BLaER1 (cell line): ENCODE measurements around the gene SUPT16H.

Experiments used
- H3K27ac ChIP-seq: shearing (Covaris generic); formaldehyde crosslinking; 2 replicates; pipeline ENCODE4 v1.8.1; 2022
- H3K27me3 ChIP-seq: shearing (Covaris generic); formaldehyde crosslinking; 2 replicates; pipeline ENCODE4 v1.8.1; 2022
- H3K36me3 ChIP-seq: shearing (Covaris generic); formaldehyde crosslinking; 2 replicates; pipeline ENCODE4 v1.8.1; 2022
- H3K4me1 ChIP-seq: shearing (Covaris generic); formaldehyde crosslinking; 2 replicates; pipeline ENCODE4 v1.8.1; 2022
- H3K4me2 ChIP-seq: shearing (Covaris generic); formaldehyde crosslinking; 2 replicates; pipeline ENCODE4 v1.8.1; 2022
- H3K4me3 ChIP-seq: shearing (Covaris generic); formaldehyde crosslinking; 2 replicates; pipeline ENCODE4 v1.8.1; 2022
- H3K9ac ChIP-seq: shearing (Covaris generic); formaldehyde crosslinking; 2 replicates; pipeline ENCODE4 v1.8.1; 2022
- H3K9me3 ChIP-seq: shearing (Covaris generic); formaldehyde crosslinking; 2 replicates; pipeline ENCODE4 v1.8.1; 2022
- H4K20me1 ChIP-seq: shearing (Covaris generic); formaldehyde crosslinking; 2 replicates; pipeline ENCODE4 v1.8.1; 2022
- Cebpa-rat ChIP-seq: shearing (Covaris generic); IDR thresholded peaks from 2 replicates; pipeline ENCODE4 v1.8.1; 2022

SUPT16H gene

DNA sequence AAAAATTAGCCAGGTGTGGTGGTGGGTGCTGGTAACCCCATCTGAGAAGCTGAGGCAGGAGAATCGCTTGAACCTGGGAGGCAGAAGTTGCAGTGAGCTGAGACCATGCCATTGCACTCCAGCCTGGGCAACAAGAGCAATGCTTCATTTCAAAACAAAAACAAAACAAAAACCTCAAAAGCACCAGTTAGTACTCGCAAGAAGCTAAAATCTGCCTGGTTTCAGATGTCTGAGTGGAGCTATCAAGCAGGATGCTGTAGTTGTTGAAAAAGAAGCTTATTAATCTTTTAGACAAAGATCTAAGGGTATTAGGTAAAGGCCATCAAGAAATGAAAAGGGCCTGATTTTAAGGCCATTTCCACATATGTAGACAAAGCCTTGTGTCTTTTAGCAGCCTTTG lies 50.9 kb downstream of the SUPT16H start:
- Histone ChIP-seq H3K4me1 (peaks cover 5% of the 10 kb centered on the region; the same call in 1 of the 2 replicates), H3K9ac (no peak overlapping the region), H3K4me3 (no peak overlapping the region), H3K9me3 (no peaks in the 10 kb centered on the region), H3K4me2 (no peak overlapping the region), H3K27ac (no peak overlapping the region), H4K20me1 (no peaks in the 10 kb centered on the region), H3K36me3 (no peaks in the 10 kb centered on the region), H3K27me3 (no peaks in the 10 kb centered on the region)
- no peak for TF ChIP-seq Cebpa-rat

DNA sequence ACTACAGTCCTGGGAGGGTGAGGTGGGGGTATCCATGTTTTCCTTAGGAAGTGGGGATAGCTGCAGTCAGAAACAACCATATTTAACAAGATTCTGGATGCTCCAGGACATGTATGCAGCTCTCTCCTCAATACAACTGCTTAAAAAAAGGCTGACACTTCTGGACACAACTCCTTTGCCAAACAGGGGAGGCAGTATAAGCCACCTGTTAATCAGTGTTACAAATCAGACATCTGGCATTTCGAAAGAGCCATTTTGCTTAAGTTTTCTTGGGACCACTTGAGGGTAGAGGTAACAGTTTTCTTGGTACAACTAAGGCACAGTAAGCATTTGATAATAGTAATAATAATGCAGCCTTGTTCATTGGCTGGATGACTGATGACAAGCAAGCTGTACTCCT lies 56.8 kb downstream of the SUPT16H start:
- H3K4me2 ChIP-seq: no peak overlapping the region
- no peaks in the 10 kb centered on the region for H3K36me3 ChIP-seq
- TF ChIP-seq Cebpa-rat: no peak

DNA sequence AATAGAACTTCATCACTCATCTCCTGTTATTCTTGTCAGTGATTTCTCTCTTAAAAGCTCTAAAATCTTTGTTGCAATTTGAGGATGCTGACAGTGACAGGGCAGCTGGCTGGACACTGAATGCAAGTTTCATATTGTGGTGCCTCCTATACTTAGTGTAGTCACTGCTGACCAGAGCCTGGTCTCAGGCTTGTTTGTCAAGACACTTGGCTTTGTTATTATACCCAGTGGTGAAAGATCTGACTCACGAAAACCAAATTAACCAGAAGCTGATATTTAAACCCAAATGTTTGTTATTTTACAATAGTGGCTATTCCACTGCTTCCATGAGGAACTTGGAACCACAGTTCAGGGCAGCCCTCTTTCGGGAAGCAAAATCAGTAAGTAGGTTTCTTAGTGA lies 61.1 kb downstream of the SUPT16H start:
- Histone ChIP-seq H3K9ac (no peak overlapping the region), H4K20me1 (no peaks in the 10 kb centered on the region), H3K27ac (no peak overlapping the region), H3K4me1 (peaks cover 14% of the 10 kb centered on the region), H3K4me2 (no peak overlapping the region), H3K36me3 (no peaks in the 10 kb centered on the region), H3K4me3 (no peak overlapping the region), H3K9me3 (no peaks in the 10 kb centered on the region), H3K27me3 (no peaks in the 10 kb centered on the region)
- TF ChIP-seq Cebpa-rat: no peak

More for the DNA sequence above, 56.8 kb downstream of the SUPT16H start:
- Histone ChIP-seq H3K27ac (no peak overlapping the region), H3K4me3 (no peak overlapping the region), H3K27me3 (no peaks in the 10 kb centered on the region), H3K4me1 (no peaks in the 10 kb centered on the region), H4K20me1 (no peaks in the 10 kb centered on the region), H3K9me3 (no peaks in the 10 kb centered on the region), H3K9ac (no peak overlapping the region)

DNA sequence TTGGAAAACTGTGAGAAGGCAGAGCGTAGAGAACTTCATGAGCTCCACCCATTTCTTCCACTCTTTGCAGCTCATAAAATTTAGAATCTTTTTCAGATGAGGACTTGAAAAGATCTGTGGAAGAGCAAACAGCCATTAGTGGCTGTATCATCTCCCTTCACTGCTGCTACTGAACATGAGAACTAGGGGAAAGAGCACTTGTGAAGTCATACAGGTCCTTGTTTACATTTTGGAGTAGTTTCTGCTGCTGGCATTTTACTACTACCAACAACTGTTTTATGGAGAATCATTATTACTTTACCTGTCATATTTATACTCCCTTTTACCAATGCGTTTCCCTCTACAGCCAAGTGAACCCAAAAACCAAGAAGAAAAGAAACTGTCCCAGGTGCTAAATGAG lies 62.9 kb downstream of the SUPT16H start:
- Histone ChIP-seq H3K27me3 (no peaks in the 10 kb centered on the region), H3K4me1 (peaks cover 22% of the 10 kb centered on the region), H3K4me3 (no peak overlapping the region), H3K4me2 (no peak overlapping the region), H3K27ac (no peak overlapping the region), H3K9ac (no peak overlapping the region), H3K9me3 (no peaks in the 10 kb centered on the region), H4K20me1 (no peaks in the 10 kb centered on the region), H3K36me3 (no peaks in the 10 kb centered on the region)
- TF ChIP-seq Cebpa-rat: no peak

DNA sequence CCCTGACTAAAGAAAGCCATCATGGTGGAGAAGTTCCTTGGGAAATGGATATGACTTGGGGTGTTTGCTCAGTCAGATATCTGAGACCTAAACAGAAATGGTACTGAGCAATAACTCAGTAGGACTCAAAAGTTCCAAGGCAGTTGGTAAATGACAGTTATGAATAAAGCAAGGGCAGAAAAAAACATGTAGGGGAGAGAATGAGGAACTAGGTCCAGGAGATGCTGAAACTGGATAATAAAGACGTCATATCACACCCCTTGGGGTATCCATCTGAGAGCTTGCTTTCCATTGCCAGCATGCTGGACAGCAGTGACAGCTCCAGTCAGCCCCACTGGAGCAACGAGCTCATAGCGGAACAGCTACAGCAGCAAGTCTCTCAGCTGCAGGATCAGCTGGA lies 66.4 kb downstream of the SUPT16H start:
- Histone ChIP-seq H3K9ac (no peak overlapping the region), H3K27me3 (no peaks in the 10 kb centered on the region), H3K4me2 (no peak overlapping the region; the same call in 1 of the 2 replicates), H3K36me3 (no peaks in the 10 kb centered on the region), H3K4me1 (peaks cover 30% of the 10 kb centered on the region), H3K27ac (no peak overlapping the region), H3K9me3 (no peaks in the 10 kb centered on the region), H4K20me1 (no peaks in the 10 kb centered on the region), H3K4me3 (no peak overlapping the region)
- TF ChIP-seq Cebpa-rat: no peak

DNA sequence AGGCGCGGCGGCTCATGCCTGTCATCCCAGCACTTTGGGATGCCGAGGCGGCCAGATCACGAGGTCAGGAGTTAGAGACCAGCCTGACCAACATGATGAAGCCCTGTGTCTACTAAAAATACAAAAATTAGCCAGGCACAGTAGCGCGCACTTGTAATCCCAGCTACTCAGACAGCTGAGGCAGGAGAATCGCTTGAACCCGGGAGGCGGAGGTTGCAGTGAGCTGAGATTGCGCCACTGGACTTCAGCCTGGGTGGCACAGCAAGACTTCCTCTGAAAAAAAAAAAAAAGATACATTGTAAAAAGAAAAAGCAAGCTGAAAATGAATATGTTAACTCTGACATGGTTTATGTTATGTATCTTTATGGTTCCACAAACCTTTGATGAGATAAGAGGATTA lies 70.3 kb downstream of the SUPT16H start:
- Histone ChIP-seq H3K4me1 (peaks cover 26% of the 10 kb centered on the region), H3K27ac (no peak overlapping the region), H3K4me2 (no peak overlapping the region), H3K9ac (no peak overlapping the region), H3K27me3 (no peaks in the 10 kb centered on the region), H4K20me1 (no peaks in the 10 kb centered on the region), H3K9me3 (no peaks in the 10 kb centered on the region), H3K36me3 (no peaks in the 10 kb centered on the region), H3K4me3 (no peak overlapping the region)
- no peak for TF ChIP-seq Cebpa-rat

DNA sequence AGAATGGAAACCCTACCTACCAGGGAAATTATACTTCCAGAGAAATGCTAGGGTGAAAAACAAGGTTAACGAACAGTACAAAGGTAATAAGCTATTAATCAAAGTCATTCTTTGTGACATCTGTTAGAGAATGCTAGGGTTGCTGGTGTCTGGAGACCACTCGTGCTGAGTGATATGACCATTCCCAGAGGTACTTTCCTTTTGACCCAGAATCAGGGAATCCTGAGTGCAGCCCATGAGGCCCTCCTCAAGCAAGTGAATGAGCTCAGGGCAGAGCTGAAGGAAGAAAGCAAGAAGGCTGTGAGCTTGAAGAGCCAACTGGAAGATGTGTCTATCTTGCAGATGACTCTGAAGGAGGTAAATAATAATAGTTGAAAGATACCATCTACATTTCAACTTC lies 72.2 kb downstream of the SUPT16H start:
- H4K20me1 ChIP-seq: no peaks in the 10 kb centered on the region
- H3K9ac ChIP-seq: no peak overlapping the region
- H3K27me3 ChIP-seq: no peaks in the 10 kb centered on the region
- no peaks in the 10 kb centered on the region for H3K36me3 ChIP-seq
- H3K9me3 ChIP-seq: no peaks in the 10 kb centered on the region
- H3K27ac ChIP-seq: no peak overlapping the region
- H3K4me1 ChIP-seq: peaks cover 32% of the 10 kb centered on the region
- H3K4me3 ChIP-seq: no peak overlapping the region
- no peak for TF ChIP-seq Cebpa-rat
- no peak overlapping the region for H3K4me2 ChIP-seq

DNA sequence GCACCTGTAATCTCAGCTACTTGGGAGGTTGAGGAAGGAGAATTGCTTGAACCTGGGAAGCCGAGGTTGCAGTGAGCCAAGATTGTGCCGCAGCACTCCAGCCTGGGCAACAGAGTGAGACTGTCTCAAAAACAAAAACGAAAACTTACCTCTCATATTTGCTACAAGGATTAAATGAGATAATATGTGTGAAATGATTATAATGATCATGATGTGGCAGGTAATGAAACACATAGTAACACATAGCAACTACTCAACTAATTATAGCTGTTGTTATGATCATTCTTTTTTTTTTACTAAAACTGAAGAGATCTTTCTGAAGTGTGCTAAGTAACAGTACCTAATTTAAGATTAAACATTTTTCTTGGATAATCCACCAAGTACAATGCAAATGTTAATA lies 73.9 kb downstream of the SUPT16H start:
- Histone ChIP-seq H3K27me3 (no peaks in the 10 kb centered on the region), H3K9me3 (no peaks in the 10 kb centered on the region), H4K20me1 (no peaks in the 10 kb centered on the region), H3K27ac (no peak overlapping the region), H3K4me3 (no peak overlapping the region), H3K4me2 (no peak overlapping the region), H3K4me1 (peaks cover 27% of the 10 kb centered on the region), H3K9ac (no peak overlapping the region), H3K36me3 (no peaks in the 10 kb centered on the region)
- no peak for TF ChIP-seq Cebpa-rat

DNA sequence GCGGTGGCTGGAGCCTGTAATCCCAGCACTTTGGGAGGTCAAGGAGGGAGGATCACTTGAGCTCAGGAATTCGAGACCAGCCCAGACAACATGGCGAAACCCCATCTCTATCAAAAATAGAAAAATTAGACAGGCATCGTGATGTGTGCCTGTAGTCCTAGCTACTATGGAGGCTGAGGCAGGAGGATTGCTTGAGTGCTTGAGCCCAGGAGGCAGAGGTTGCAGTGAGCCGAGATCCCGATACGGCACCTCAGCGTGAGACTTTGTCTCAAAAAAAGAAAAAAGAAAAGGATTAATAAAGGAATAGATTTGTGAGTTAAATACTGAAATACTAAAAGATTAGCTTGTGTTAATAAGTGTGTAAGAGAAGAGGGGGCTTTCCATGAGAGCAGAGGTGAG lies 74.6 kb downstream of the SUPT16H start:
- no peak for TF ChIP-seq Cebpa-rat
- Histone ChIP-seq H4K20me1 (no peaks in the 10 kb centered on the region), H3K36me3 (no peaks in the 10 kb centered on the region), H3K9ac (peak overlapping the region; percentile 42; the same call in 1 of the 2 replicates), H3K27ac (peak overlapping the region; percentile 62), H3K9me3 (no peaks in the 10 kb centered on the region), H3K27me3 (no peaks in the 10 kb centered on the region), H3K4me2 (peak overlapping the region; percentile 76), H3K4me3 (peak overlapping the region; percentile 40; the same call in 1 of the 2 replicates), H3K4me1 (peaks cover 27% of the 10 kb centered on the region)

DNA sequence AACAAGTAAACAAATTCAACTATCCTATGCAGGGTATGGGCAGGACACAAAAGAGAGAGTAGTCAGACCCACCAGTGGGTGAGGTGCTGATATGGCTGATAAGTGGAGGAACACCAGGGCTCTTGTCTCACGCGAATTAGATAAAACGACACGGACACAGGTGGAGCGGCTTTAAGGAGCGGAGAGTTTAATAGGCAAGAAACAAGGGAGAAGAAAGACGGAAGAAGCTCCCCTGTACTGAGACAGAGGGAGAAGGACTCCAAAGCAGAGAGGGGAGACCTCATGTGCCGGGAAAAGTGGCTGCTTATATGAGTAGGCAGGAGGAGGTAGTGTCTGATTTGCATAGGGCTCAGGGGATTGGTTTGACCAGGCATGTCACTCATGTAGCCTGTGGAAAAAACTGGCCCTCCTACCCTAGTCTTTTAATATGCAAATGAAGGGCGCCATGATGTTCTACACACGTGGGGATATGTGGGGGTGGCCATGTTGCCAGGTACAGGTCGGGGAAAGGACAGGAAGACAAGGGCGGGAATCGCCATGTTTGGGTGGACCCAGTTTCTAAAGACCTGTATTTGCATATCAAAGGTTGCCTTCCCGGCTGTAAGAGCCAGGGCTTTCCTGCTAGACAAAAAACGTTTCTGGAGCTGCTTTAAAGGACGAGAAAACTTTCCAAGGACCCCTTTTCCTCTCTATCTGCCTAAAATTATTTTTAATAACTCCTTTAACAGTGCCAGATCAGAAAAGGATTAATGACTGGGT lies 75.2 kb downstream of the SUPT16H start:
- peak overlapping the region; percentile 62 for H3K27ac ChIP-seq
- no peaks in the 10 kb centered on the region for H3K9me3 ChIP-seq
- H3K4me3 ChIP-seq: peak overlapping the region; percentile 40
- no peaks in the 10 kb centered on the region for H3K27me3 ChIP-seq
- H3K4me2 ChIP-seq: peak overlapping the region; percentile 76
- H3K36me3 ChIP-seq: no peaks in the 10 kb centered on the region
- H4K20me1 ChIP-seq: no peaks in the 10 kb centered on the region
- peak overlapping the region; percentile 42; the same call in 1 of the 2 replicates for H3K9ac ChIP-seq
- peaks cover 27% of the 10 kb centered on the region for H3K4me1 ChIP-seq
- no peak for TF ChIP-seq Cebpa-rat
